Spleen (tissue), 7 donors: ENCODE measurements around the gene BCL11B.

Source experiments
- POLR2A ChIP-seq, 3 donors: fragments of 450-650 bp; IDR thresholded peaks; one replicate each; pipeline ENCODE4 v1.5.1; 2017; ENCODE audit warnings: antibody characterized with exemption in 3 of 3, mild to moderate bottlenecking in 1 of 3
- POLR2AphosphoS5 ChIP-seq, 3 donors: sonication (generic); formaldehyde crosslinking; IDR thresholded peaks; one replicate each; pipeline ENCODE4 v1.5.1; 2017; ENCODE audit warnings: antibody characterized with exemption in 3 of 3
- TF ChIP-seq, protein P1 (sequence below), 11 experiments: fragments of 200-600 bp in 7 of 11; fragments of 450-650 bp in 4 of 11; sonication (generic) in 4 of 11; IDR thresholded peaks in 8 of 11; conservative IDR thresholded peaks in 3 of 11; 1 replicate in 7 of 11; 2 replicates in 4 of 11; pipeline versions ENCODE4 v1.4.0 to v1.8.0; 2016 to 2021; ENCODE audit warnings: antibody characterized with exemption in 11 of 11, inconsistent platforms in 4 of 11, mild to moderate bottlenecking in 1 of 11
- donor health status: DM: no; HTN: no; CAD: no; lungs with moderate emphysema.
- donor health status: DM: no; HTN: no; CAD: no.
- donor health status: DM: no; HTN: no; CAD: no.

DNA sequence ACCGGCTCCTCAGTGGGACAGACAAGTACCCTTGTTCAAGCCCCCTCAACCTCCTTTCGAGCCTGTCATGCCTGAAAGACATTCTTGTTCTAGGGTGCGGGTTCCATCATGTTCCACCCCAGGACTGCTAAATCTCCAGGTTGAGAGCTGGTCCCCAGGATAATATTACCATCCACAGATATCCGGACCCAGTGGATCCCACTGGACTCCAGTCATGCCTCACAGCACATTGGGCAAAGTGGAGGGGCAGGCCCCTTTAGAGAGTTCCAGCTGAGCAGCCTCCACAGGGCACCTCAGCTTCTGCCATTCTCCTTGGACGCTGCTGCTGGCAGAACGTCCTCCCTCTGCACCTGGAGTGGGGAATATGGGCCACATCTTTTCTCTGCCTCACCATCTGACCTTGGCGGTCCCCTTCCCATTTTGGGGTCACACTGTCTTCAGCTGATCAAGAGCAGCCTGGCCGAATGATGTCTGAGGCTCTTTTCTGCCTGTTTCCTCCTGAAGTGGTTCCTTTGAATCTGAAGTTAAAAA lies 137.4 kb downstream of the BCL11B start:
- TF ChIP-seq, protein P1, sequence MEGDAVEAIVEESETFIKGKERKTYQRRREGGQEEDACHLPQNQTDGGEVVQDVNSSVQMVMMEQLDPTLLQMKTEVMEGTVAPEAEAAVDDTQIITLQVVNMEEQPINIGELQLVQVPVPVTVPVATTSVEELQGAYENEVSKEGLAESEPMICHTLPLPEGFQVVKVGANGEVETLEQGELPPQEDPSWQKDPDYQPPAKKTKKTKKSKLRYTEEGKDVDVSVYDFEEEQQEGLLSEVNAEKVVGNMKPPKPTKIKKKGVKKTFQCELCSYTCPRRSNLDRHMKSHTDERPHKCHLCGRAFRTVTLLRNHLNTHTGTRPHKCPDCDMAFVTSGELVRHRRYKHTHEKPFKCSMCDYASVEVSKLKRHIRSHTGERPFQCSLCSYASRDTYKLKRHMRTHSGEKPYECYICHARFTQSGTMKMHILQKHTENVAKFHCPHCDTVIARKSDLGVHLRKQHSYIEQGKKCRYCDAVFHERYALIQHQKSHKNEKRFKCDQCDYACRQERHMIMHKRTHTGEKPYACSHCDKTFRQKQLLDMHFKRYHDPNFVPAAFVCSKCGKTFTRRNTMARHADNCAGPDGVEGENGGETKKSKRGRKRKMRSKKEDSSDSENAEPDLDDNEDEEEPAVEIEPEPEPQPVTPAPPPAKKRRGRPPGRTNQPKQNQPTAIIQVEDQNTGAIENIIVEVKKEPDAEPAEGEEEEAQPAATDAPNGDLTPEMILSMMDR (IDR thresholded peaks at IDR 0.05 in 8 of 11, conservative IDR thresholded peaks at IDR 0.05 in 3 of 11): no peak
- no peak for TF ChIP-seq POLR2A (IDR thresholded peaks at IDR 0.05)
- TF ChIP-seq POLR2AphosphoS5 (IDR thresholded peaks at IDR 0.05): no peak
